Breast epithelium (tissue), 4 donors: Measurements from ENCODE around the gene PDE4D. TPM values are rescaled to one million over a fixed set of nuclear protein-coding genes. Genes with fewer than 3 reads are reported as not detected.

Experiments
- DNase-seq, 2 donors: peaks; one replicate each; pipeline ENCODE4 v3.0.0-alpha.2; 2019; ENCODE audit warnings: low spot score in 2 of 2
- H3K27ac ChIP-seq, 2 donors: fragments of 200-600 bp; sonication (generic) in 1 of 2; one replicate each; pipeline ENCODE4 v1.5.1; 2016 to 2019; ENCODE audit warnings: mild to moderate bottlenecking in 1 of 2
- H3K27me3 ChIP-seq, 2 donors: fragments of 200-600 bp; sonication (generic) in 1 of 2; one replicate each; pipeline versions ENCODE4 v1.5.1 to v1.6.0; 2017 to 2019; ENCODE audit warnings: control low read depth in 1 of 2, mild to moderate bottlenecking in 1 of 2
- H3K36me3 ChIP-seq: fragments of 200-600 bp; one replicate; pipeline ENCODE4 v1.5.1; 2019
- H3K4me1 ChIP-seq, 2 donors: fragments of 200-600 bp; sonication (generic); one replicate each; pipeline ENCODE4 v1.5.1; 2016 to 2019; ENCODE audit warnings: control low read depth in 1 of 2
- H3K4me3 ChIP-seq, 3 donors: fragments of 200-600 bp; sonication (generic); 1 replicate in 2 of 3; 2 replicates in 1 of 3; pipeline ENCODE4 v1.5.1; 2016 to 2019; ENCODE audit warnings: mild to moderate bottlenecking in 3 of 3, moderate library complexity in 2 of 3
- H3K9me3 ChIP-seq, 2 donors: fragments of 200-600 bp; sonication (generic) in 1 of 2; one replicate each; pipeline ENCODE4 v1.5.1; 2016 to 2019; ENCODE audit warnings: control low read depth in 1 of 2
- POLR2A ChIP-seq: fragments of 450-650 bp; IDR thresholded peaks from one replicate; pipeline ENCODE4 v1.6.1; 2016; ENCODE audit warnings: antibody characterized with exemption, mild to moderate bottlenecking, moderate library complexity
- POLR2AphosphoS5 ChIP-seq, 3 donors: sonication (generic); formaldehyde crosslinking; IDR thresholded peaks; one replicate each; pipeline ENCODE4 v1.6.1; 2017; ENCODE audit warnings: antibody characterized with exemption in 3 of 3
- intact Hi-C: fragments of 100-400 bp; cut with DNase I; formaldehyde crosslinking; loops from one replicate; pipeline ENCODE4 v1.15.1; 2023; ENCODE audit warnings: low total_unique reads
- total RNA-seq, 3 donors: library from RNA; depleted of rRNA; stranded (reverse); fragments of >200 nt; gene quantifications; one replicate each; pipeline ENCODE4 v1.1.0, GENCODE V29; 2016
- TF ChIP-seq, protein P1 (sequence below), 3 donors: fragments of 450-650 bp; IDR thresholded peaks; one replicate each; pipeline ENCODE4 v1.5.1; 2016 to 2017; ENCODE audit warnings: antibody characterized with exemption in 3 of 3, mild to moderate bottlenecking in 3 of 3, moderate library complexity in 3 of 3

PDE4D gene
- total RNA-seq, 3 donors from 2014 or later, result 14.4 to 37.4 (median 28.2) TPM

DNA sequence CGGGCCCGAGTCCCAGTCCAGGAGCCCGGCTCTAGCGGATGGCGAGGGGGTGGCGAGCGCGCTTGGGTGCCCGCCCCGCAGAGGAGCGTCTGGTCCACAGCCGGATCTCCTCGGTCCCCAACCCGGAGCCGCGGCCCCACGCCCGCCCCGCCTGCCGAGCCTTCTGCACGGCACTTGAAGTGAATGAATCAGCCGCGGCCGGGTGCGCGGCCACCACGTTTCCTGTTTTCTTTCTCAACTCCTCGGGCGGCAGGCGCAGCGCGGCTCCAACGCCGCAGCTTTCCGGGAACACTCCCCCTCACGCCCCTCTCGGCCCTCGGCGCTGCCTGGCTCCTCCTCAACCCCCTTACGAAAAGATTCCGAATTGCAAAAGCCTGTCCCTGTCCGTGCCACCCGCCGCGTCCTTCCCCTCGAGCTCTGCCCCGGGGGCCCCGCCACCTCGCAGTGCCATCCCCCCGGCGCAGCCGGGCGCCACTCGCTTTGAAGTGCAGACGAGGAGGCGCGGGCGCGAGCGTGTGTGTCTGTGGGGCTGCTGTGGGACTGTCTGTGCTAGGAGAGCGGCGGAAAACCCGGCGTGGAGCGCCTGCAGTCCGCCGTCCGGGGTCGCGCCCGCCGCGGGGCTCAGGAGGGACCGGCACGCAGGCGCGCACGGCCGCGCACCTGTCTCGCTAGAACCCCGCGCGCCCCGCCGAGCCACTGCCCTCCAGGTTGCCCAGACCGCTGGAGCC is 854.1 kb downstream of the PDE4D start:
- H3K4me3 ChIP-seq, result peak overlapping the region; percentile 65 to 87 (median 67)
- H3K36me3 ChIP-seq, result no peaks in the 10 kb centered on the region
- peak overlapping the region; percentile 34 to 73 for H3K27ac ChIP-seq
- H3K27me3 ChIP-seq, result peaks cover 0 to 9% of the 10 kb centered on the region in 2 donors
- no peaks in the 10 kb centered on the region for H3K9me3 ChIP-seq
- TF ChIP-seq POLR2A, result no peak
- TF ChIP-seq, protein P1, sequence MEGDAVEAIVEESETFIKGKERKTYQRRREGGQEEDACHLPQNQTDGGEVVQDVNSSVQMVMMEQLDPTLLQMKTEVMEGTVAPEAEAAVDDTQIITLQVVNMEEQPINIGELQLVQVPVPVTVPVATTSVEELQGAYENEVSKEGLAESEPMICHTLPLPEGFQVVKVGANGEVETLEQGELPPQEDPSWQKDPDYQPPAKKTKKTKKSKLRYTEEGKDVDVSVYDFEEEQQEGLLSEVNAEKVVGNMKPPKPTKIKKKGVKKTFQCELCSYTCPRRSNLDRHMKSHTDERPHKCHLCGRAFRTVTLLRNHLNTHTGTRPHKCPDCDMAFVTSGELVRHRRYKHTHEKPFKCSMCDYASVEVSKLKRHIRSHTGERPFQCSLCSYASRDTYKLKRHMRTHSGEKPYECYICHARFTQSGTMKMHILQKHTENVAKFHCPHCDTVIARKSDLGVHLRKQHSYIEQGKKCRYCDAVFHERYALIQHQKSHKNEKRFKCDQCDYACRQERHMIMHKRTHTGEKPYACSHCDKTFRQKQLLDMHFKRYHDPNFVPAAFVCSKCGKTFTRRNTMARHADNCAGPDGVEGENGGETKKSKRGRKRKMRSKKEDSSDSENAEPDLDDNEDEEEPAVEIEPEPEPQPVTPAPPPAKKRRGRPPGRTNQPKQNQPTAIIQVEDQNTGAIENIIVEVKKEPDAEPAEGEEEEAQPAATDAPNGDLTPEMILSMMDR (IDR thresholded peaks at IDR 0.05), result no peak
- peak in 1 of 3 donors; percentile 49 for TF ChIP-seq POLR2AphosphoS5 (IDR thresholded peaks at IDR 0.05)
- intact Hi-C loops, result no loop called here
- peaks cover 0 to 3% of the 10 kb centered on the region in 2 donors for H3K4me1 ChIP-seq
- DNase-seq, result peak; percentile 26 to 56

DNA sequence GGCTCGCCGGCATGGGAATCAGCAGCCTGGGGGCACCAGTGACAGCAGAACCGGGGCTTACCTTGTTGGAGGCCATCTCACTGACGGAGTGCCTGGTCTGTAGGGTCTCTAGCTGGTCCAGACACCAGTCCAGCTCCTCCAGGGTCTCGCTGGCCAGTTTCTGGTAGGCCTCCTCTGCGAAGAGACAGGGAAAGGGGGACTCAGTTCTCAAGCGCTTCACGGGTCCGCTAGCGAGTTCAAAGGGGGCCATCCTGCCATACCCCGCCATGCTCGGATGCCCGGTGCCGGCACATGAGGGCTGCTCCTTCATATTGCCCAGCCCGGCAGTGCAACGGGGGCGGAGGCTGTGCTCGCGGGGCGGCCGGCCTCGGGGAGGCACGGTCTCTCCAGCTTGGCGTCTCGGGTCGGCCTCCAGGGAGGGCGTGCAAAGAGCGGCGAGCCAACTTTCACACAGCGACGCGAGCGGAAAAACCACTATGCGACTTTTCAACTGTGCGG is 854.7 kb downstream of the PDE4D start:
- peak overlapping the region; percentile 34 to 73 for H3K27ac ChIP-seq
- peaks cover 0 to 9% of the 10 kb centered on the region in 2 donors for H3K27me3 ChIP-seq
- no peak for DNase-seq
- TF ChIP-seq POLR2AphosphoS5 (IDR thresholded peaks at IDR 0.05), result no peak
- TF ChIP-seq, protein P1 (IDR thresholded peaks at IDR 0.05), result no peak
- no peak for TF ChIP-seq POLR2A
- no peaks in the 10 kb centered on the region for H3K9me3 ChIP-seq
- H3K4me3 ChIP-seq, result peak overlapping the region; percentile 65 to 87 (median 67)
- H3K36me3 ChIP-seq, result no peaks in the 10 kb centered on the region
- peaks cover 0 to 3% of the 10 kb centered on the region in 2 donors for H3K4me1 ChIP-seq
- intact Hi-C loops, result no loop called here

DNA sequence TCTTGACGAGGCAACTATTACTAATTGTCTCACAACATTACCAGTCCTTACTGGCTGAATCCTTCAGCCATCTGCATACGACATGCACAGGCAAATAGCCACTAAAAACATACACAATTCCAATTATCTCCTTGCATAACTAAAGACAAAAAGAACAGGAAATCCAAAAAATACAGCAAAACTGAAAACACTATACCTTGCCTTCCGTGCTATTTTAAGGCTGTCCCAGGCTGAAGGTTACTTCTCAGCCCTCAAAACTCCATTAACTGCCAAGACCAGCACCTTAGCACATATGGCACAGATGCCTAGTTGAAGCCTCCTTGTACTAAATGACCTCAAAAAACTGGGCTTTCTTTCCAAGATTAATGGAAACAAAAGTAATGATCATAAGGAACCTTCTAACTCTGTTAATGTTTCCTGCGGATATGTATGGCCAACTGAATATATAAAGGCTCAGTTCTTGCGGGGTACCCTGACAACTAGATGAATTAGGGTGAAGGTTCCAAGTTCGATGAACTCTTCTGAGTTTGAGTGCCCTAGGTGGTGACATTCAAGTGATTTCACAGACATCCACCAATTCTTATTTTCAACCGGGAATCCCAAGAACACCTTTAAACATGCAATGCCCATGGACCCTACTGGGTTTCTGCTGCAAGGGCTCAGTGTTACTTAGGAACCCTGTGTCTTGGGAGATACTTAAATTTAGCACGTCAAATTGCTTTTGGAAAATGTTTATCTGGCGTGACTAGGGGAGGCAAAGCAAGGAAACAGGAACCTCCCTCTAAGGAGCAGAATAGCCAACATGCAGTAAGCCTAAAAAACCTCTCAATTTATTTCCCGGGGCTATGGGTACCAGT is 855.4 kb downstream of the PDE4D start:
- TF ChIP-seq, protein P1 (IDR thresholded peaks at IDR 0.05), result no peak
- TF ChIP-seq POLR2A (no peak), POLR2AphosphoS5 (IDR thresholded peaks at IDR 0.05) (no peak)
- H3K27me3 ChIP-seq, result peaks cover 0 to 9% of the 10 kb centered on the region in 2 donors
- H3K27ac ChIP-seq, result peak overlapping the region; percentile 34 to 73
- peaks cover 0 to 3% of the 10 kb centered on the region in 2 donors for H3K4me1 ChIP-seq
- intact Hi-C loops, result no loop called here
- H3K4me3 ChIP-seq, result peak overlapping the region; percentile 65 to 87 (median 67)
- no peak for DNase-seq
- H3K9me3 ChIP-seq, result no peaks in the 10 kb centered on the region
- no peaks in the 10 kb centered on the region for H3K36me3 ChIP-seq

DNA sequence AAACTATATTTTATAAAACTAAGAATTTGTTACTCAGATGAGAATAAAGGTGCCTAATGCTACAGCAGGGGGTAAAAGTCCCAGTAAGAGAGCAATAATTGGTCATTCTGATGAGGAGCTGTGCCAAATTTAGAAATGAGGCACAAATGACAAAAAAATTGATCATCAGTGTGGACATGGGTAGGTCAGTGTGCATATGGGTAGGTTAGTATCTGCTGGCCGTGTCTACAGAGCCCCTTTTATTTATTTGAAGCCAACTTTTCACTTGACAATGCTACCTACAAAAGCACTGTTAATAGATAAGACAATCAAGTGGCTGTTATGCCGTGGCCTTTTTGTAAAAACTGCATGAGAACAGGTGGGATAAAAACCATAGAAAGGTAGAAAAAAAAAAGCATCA is 856.1 kb downstream of the PDE4D start:
- no peak for DNase-seq
- H3K4me1 ChIP-seq, result peaks cover 0 to 3% of the 10 kb centered on the region in 2 donors
- intact Hi-C loops, result no loop called here
- no peaks in the 10 kb centered on the region for H3K9me3 ChIP-seq
- TF ChIP-seq POLR2A (no peak), POLR2AphosphoS5 (IDR thresholded peaks at IDR 0.05) (no peak)
- TF ChIP-seq, protein P1 (IDR thresholded peaks at IDR 0.05), result no peak
- peak overlapping the region; percentile 65 to 87 (median 67) for H3K4me3 ChIP-seq
- no peak overlapping the region for H3K27ac ChIP-seq
- H3K27me3 ChIP-seq, result peaks cover 0 to 9% of the 10 kb centered on the region in 2 donors
- H3K36me3 ChIP-seq, result no peaks in the 10 kb centered on the region
